ENCODE measurements around the gene KCNQ1OT1.

KCNQ1OT1 gene

DNA sequence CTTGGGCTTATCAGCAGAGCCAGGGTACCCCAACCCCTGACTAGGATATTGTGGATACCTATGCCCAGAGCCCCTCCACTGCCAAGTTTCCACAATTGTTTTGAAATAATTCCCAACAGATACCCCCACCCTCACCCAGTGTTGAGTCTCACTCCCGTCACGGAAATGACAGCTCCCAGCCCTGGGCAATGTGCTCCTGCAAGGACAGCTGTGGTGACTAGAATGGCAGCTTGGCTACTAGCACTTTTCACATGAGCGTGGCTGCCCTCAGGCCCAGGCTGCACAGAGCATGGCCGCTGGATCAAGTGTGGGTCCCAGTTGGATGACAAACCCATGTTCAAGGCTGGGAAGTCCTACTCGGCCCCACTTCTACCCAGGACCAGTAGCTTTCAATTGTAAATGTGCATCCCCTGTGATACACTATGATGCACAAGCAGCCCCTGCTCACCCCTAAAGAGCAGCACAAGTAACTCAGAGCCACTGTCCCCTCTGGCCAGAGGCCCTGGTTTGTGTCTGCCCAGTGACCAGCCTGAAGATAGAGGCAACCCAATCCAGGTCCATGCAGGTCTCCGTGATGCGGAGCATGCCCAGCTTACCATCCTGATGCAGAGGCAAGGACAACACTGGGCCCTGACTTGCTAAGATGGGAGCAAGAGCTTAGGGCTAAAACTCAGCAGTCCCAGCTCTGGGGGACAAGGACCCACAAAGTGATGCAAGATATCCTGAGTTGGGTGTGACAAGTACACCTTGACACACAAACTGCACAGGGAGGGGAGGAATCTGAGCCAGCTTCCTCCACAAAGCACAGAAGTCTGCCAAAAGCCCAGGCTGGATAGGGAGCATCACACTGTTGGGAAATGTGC, 13.2 kb downstream of the KCNQ1OT1 start:
- DNase-seq (ENCODE audit: low read depth): no peak

DNA sequence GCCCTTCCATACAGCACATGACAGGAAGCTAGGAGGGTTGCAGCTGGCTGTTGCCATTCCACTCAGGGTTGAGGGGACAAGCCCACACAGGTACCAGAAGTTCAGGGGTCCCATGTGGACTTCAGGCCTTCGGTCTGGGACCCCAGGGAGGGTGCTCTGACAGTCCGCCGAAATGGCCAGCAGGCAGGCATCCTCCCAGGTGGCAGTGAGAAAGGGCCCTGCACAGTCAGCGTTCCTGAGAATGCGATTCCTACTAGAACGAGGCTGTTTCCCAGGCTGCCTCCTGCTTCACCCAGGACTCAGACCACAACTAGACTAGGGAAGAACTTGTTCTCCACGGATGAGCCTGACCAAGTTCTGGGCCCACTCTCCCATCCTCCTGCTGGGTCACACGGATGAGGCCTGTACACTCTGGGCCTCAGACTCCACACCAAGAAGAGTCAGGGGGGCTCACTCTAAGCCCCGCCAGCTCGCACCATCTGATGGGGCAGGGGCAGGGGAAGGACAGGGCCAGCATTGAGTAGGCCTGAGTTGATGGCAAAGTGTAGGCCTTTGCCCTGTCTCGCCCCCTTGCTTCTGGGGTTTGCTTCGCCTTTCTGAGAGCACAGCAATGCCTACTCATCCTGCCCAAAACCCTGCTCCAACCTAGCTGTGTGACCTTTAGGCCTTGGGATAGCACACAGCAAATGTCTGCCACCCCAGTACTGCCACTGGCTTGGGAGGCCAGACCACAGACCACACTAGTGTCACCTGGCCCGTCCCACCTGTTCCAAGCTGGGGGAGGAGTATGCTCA, 14.0 kb downstream of the KCNQ1OT1 start:
- DNase-seq (ENCODE audit: low read depth): no peak

DNA sequence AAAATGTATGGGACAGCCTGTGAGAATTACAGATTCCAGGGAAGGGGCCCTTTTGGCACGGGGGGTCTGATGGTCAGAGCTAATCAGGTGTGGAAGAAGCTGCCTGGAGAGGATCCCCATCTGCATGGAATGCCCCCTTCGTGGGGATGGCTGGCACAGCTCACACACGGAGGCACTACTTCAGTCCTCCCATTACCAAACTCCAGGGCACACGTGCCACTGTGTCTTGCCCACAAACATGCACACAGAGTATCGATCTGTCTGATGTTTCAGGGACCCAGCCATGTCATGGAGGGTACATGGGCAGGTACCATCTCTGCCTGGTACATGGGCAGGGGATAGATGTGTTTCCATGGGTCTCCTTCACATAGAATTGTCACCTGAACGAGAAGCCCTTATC, 14.7 kb downstream of the KCNQ1OT1 start:
- no peak for DNase-seq (ENCODE audit: low read depth)

DNA sequence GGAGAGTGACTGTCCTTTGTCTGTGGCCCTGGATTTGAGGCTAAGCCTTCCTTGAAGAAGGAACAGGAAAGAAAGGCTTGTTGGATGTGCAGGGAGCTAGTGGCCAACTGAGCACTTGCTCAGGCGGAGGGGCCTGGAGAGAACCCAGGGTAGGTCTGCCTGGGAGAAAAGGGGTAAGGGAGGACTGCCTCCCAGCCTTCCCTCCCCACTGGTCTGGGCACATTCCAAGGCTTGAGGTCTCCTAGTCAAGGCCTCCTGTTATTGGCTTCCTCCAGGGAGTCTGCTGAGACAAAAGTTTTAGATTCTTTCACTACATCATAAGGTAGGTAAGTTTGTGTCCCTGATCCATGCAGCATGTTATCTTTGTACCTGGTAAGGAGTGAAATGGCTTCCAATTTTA, 15.2 kb downstream of the KCNQ1OT1 start:
- DNase-seq (ENCODE audit: low read depth): no peak

DNA sequence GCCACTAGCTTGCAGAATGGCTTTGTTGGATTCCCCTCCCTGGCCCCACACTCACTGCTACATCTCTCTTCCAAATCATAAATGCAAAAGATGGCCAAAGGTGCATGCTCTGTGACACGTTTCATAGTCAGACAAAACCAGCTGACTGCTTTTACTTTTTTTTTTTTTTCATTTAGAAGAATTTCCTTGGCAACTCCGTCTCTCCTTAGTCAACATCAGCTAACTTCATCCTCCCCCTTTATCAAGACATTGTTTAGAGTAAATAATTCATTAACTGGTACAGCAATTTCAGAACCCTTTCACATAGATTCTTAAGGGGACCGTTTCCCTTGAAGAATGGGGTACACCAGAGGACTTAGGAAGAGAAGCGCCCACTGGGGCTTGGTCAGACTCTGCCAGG, 16.0 kb downstream of the KCNQ1OT1 start:
- DNase-seq (ENCODE audit: low read depth): no peak

DNA sequence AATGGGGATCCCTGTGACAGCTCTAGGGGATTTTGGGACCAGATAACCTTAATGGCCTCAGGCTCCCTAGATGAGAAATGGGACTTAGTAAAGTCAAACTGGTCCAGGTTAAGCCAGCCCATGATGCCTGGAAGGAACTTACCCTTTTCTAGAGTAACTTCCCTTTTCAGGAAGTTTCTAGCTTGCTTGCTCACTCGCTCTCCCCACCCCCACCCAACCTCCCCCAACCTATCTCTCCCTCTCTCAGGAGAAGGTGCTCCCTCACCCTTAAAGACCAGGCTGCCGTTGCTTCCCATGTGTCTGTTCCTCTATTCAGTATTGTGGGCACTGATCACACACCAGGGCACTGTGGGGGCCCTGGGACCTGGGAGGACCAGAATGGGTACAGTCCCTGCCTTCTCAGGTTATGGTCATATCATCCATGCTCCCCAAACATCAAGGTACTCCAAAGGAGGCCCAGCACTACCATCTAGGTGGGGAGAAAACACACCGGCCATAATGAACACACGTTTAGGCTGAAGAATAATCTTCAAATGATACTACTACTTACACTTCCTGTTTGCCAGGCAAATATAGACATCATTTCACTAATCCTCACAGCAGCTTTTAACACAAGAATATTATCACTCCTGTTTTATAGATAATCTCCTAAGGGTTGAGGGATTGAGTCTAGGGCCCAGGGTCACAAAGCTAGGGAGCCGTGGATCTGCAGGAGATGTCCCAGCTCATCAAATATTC, 18.2 kb downstream of the KCNQ1OT1 start:
- no peak for DNase-seq (ENCODE audit: low read depth)

DNA sequence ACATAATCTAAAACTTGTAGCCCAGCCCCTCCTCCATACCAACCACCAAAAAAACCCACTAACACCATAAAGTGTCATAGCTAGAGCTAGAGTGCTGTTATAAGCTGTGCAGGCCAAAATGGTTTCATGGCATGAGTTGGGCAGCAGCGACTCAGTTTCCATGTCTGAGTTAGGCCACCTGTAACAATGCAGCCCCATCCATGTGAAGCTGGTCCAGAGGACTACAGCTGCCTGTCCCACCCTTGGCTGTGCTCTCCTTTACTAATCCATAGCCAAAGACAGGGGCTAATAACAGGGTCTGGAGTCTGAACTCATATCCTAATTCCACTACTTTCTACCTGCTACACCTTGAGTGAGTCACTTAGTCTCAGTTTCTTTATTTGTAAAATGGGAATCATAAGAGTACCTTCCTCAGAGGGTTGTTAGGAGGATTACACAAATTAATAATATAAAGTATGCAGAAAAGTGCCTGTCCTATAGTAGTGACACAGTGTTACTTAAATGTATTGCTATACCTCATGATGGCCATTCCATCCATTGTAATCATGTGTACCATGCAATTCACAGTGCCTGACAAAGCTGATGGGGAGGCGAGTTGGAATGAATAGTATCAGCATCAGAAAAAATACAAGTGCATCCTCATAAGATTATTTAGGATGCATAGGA, 20.6 kb downstream of the KCNQ1OT1 start:
- DNase-seq (ENCODE audit: low read depth): no peak

DNA sequence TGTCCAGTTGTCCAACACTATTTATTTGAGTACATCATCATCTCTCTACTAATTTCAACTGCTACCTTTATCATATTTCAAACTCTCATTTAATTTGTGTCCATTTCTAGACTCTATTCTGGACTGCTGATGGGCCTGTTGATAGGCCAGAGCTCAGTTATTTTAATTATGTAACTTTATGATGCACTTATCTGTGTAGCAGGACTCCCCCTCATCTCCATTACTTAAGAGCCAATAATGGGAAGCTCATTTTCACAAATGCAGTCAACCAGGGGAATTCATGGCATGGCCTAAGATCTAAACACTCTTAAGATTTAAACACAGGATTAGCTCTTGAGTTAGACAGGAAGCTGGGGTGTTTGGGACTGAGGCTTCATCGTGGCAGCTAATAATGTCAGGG, 21.4 kb downstream of the KCNQ1OT1 start:
- no peak for DNase-seq (ENCODE audit: low read depth)

DNA sequence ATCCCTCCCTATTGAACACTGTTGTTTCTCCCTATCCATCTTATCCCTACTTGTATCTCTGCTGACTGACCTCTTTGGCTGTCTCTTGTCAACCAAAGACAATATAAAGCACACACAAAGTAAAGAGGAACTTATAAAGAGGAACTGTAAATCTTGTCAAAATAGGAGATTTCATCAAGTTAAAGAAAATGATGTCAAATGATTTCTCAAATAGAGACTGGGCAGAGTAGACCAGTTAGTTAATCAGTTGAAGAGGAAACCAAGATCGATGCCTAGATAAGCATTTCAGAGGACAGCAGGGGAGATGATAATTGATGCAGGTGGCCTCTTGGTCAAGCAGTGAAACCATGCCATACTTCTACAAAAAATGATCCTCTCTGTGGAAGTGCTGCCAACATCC, 22.7 kb downstream of the KCNQ1OT1 start:
- DNase-seq (ENCODE audit: low read depth): no peak

DNA sequence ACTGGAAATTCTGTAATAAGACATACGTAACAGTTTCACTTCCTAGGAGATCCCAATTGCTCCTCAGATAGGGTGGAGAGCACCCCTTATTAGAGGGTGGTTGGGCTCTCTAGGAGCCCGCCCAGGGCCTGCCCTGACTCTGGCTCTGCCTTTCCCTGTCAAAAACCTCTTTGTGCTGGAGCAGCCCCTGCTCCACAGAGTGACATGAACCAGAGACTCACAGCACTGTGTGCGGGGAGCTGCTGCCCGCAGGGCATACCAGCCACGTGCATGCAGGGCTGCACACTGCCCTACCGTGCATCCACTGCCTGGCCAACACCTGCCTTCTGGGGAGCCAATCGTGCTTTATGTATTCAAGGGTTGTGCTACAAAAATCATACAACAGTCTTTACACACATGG, 24.3 kb downstream of the KCNQ1OT1 start:
- DNase-seq (ENCODE audit: low read depth): no peak

DNA sequence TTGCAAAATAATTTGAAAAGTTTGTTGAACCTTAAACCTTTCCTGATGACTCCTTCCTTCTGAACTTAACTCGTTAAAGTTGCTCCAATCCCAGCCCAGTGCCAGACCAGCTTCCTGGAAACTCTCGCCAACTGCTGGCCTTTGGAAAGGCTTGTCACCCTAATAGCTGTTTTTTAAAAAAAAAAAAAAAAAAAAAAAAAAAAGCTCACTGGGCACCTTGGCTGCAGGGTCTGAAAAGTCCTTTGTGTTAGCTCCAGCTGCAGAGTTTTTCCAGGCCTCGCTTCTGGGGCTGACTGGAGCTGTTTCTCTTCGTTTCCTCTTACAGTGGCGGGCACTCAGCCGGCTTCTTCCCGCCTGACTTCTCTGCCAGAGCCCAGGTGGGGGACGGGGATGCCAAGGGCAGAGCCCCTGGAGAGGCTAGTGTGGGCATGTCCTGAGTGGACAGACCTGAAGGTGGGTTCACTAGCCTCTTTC, 25.1 kb downstream of the KCNQ1OT1 start:
- DNase-seq (ENCODE audit: low read depth): no peak

DNA sequence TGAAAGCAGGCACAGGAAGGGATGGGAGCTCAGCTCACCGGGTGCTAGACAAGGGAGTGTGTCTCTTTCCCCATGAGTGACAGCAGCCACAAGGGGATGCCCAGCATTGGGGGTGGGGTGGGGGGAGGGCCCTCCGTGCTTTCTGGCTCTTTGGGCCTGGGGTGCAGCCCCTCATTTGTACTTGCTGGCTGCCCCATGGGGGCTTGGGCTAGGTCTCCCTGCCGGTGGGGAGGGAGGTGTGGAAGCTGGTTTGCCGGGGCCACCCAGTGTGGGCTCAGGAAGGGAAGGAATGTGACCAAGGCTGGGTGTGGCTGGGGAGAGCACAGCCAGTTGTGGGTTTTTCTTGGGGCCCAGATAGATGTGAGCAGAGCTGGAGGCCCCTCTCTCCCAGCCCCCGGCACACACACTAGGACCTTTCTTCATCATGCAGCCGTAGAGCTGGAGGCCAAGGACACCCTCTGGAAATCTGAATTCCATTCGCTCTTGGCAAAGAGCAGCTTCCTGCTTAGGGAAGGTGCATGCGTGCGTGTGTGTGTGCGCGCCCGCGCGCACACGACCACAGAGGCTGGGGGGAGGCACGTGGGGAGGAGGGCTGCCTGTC, 25.8 kb downstream of the KCNQ1OT1 start:
- DNase-seq (ENCODE audit: low read depth): no peak

DNA sequence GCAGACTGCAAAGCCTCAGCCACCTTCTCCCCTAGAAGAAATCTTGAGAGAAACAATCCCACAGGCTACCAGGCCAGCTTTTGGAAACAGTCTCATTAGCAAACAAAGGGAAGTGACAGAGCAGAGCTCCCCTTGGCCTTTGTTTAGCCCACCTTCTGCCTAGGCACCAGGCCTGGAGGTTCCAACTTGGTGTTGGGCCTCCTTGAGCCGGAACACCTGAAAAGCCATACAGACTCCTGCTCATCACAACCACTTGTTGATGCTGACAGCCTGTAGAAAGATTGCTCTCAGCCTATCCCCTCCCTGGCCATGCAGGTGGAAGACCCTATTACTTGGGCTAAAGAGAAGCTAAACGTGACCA, 26.6 kb downstream of the KCNQ1OT1 start:
- no peak for DNase-seq (ENCODE audit: low read depth)

DNA sequence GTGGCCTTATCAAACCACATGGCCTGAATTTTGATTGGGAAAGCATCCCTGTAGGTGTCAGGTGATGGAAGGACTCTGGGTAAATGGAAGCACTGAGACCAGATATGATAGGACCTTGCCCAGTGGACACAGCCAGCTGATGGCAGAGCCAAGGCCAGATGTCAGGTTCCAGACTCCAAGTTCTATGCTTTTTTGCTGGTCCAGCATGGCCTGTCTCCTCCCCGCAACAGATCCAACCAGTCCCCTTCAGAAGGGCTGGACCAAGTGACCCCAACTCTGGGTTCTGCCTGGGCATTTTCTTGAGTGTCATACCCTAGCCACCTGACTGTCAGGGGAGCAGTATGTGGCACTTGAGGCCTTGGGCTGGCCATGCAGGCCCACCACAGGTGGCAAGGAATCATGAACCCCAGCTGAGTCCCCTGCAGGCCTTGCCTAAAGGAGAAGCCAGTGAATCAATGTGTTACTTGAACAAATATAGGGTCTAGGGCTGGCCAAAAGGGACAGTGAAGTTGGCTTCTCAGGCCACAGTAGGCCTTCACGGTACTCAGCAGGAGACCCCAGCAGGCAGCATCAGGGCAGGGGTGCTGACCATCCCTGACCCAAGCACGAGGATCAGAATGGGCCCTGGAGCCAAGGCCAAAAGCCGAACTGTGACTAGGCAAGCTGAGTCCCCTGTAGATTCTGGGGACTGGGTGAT, 27.1 kb downstream of the KCNQ1OT1 start:
- no peak for DNase-seq (ENCODE audit: low read depth)

DNA sequence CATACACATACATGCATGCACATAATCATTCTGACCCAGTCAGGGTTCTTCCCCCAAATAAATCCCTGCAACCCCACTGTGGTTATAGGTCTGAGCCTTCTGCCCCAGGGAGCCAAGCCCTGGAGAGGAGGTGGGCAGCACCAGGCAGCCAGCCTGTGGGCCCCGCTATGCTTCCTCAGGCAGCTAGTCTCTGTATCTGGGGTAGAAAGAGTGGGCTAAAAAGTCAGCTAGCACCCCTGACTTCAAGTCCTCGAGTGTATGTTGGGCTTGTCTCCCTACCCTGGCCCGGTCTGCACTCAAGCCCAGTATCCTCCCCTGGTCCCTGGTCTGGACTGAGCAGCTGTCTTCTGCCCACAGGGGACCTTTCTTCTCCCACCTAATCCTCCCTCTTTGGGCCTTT, 28.0 kb downstream of the KCNQ1OT1 start:
- DNase-seq (ENCODE audit: low read depth): no peak

DNA sequence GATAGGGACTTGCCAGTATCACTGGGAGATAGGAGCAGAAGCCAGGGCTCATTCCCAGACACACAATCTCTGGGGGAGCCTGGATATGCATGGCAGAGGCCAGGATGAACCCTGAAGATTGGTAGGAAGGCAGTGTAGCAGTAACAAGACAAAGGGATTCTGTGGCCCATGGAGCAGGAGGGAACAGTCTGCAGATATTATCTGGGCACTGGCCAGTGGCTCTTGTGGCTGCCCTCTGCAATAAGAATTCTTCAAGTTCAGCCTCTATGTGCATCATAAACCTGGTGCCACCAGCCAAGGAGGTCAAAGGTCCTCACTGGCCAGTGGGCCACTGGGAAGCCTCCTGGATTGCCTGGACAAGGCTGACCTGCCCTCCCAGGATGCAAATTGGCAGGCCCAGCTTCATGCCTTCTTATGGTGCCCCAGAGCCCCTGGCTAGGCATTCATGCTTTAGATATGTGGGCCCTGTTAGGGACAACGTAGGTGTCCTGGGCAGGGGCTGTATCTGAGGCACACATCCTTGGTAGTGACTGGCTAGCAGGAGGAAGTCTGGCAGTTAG, 29.2 kb downstream of the KCNQ1OT1 start:
- DNase-seq (ENCODE audit: low read depth): no peak

DNA sequence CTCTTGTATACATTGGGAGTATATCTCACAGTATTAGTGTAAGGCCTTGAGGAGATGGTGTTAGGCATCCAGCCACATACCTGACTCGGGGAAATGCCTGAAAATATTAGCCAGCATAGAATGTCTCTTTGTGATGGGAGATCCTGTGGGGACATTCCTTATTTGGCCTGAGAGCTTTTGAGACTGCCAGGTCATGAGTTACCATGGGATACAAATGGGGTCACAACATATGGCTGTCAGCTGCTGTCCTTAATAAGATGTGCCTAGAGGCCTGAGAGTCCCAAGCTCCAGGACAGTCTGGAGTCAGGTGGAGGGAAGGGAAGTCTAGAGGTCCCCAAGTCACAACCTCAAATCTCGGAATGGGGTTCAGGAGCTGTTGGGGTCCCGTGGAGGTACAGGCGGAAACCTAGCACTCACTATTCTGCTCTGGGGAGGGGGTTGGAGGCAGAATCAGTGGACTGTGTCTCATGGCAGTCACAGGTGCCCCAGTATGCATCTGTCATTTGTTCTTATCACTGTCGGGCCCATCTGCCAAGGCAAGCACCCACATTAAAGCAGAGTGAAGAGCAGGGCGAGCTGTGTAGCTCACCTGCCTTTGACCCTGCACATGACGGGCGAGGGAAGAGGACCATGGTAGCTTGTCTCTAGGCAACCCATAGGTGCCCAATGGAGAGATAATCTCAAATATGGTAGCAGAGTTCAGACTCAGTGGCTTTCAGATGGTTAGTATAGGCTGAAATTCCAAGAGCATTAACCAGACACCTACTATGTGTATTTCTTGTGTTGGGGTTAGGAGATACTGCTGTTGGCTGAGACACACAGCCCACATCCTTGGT, 29.9 kb downstream of the KCNQ1OT1 start:
- no peak for DNase-seq (ENCODE audit: low read depth)

DNA sequence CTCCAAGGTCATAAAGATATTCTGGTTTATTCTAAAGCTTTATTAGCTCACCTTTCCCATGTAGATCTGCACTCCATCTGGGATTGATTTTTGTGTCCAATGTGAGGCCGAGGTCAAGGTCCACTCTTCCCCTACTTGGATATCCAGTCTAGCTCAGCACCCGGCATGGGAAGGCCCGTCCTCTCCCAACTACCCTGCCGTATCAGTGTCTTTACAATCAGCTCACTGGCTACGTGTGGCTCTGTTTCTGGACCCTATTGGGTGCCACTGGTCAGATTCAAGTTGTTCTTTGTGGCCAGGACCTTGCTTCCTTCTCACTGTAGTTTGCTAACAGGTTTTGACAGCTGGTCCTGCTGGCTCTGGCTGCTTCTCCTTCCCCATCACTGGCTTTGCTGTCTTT, 30.9 kb downstream of the KCNQ1OT1 start:
- DNase-seq (ENCODE audit: low read depth): no peak

DNA sequence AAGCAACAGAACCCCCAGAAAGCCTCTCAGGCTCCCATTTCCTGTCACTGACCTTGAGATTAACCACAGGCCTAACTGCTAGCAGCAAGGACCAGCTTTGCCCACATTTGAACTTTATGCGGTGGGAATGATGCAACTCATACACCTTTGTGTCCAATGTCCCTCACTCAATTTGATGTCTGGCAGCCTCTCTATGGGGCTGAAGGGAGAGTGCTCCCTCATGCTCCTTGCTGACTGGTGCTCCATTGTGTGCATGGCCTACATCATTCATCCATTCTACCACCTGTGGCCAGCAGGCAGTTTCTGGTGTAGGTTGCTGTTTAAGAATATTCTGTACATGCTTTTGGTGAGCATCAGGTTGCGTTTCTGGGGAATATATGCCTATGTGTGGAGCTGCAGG, 31.9 kb downstream of the KCNQ1OT1 start:
- DNase-seq (ENCODE audit: low read depth): no peak

Measured in T follicular helper cell (primary cell).